ES-I3 (cell line): Measurements from ENCODE around the gene FLNB.

ENCODE experiments used
- H3K36me3 ChIP-seq: 2 replicates; pipeline ENCODE4 v1.6.1; 2013; ENCODE audit warnings: mild to moderate bottlenecking, low read length, control low read depth, moderate library complexity; ENCODE audit not compliant: insufficient read depth
- H3K4me1 ChIP-seq: 2 replicates; pipeline ENCODE4 v1.6.1; 2013; ENCODE audit warnings: mild to moderate bottlenecking, control low read depth, low read length; ENCODE audit not compliant: insufficient read depth
- H3K9ac ChIP-seq: 2 replicates; pipeline ENCODE4 v1.6.1; 2013; ENCODE audit warnings: low read depth, mild to moderate bottlenecking, low read length, moderate library complexity
- H3K9me3 ChIP-seq: 2 replicates; pipeline ENCODE4 v1.6.1; 2013; ENCODE audit warnings: mild to moderate bottlenecking, low read length, moderate library complexity; ENCODE audit not compliant: control insufficient read depth, insufficient read depth

The FLNB gene

GRCh38 chr3:58008141-58009025, at the start of gene FLNB:
TSS of gene FLNB (plus strand) at chr3:58008422. CDS start at chr3:58008565, 143 bp downstream.
- peaks cover 22% of the 10 kb centered on the region; the same call in 1 of the 2 replicates for H3K4me1 ChIP-seq
- peak within 1 kb of the TSS; percentile 75 for H3K9ac ChIP-seq
- H3K9me3 ChIP-seq = no peaks in the 10 kb centered on the region
- H3K36me3 ChIP-seq = no peaks in the 10 kb centered on the region

- no peak overlapping the region for H3K9ac ChIP-seq
- peaks cover 16% of the 10 kb centered on the region; the same call in 1 of the 2 replicates for H3K4me1 ChIP-seq
- H3K36me3 ChIP-seq = no peaks in the 10 kb centered on the region
These were observed 49.4 kb upstream of the FLNB start for GRCh38 chr3:57958642-57959422.

GRCh38 chr3:57959423-57960173, 48.6 kb upstream of the FLNB start:
- H3K4me1 ChIP-seq = peaks cover 16% of the 10 kb centered on the region; the same call in 1 of the 2 replicates
- H3K9me3 ChIP-seq = no peaks in the 10 kb centered on the region
- no peaks in the 10 kb centered on the region for H3K36me3 ChIP-seq
- no peak overlapping the region for H3K9ac ChIP-seq

More at GRCh38 chr3:57958642-57959422, 49.4 kb upstream of the FLNB start:
- no peaks in the 10 kb centered on the region for H3K9me3 ChIP-seq

GRCh38 chr3:57960174-57960505, 48.1 kb upstream of the FLNB start:
- peaks cover 16% of the 10 kb centered on the region; the same call in 1 of the 2 replicates for H3K4me1 ChIP-seq
- H3K36me3 ChIP-seq = no peaks in the 10 kb centered on the region
- no peak overlapping the region for H3K9ac ChIP-seq
- H3K9me3 ChIP-seq = no peaks in the 10 kb centered on the region

- Histone ChIP-seq H3K4me1 (peaks cover 16% of the 10 kb centered on the region; the same call in 1 of the 2 replicates), H3K36me3 (no peaks in the 10 kb centered on the region), H3K9ac (no peak overlapping the region)
These were observed 46.9 kb upstream of the FLNB start for GRCh38 chr3:57961177-57961827.

GRCh38 chr3:57961828-57962447, 46.3 kb upstream of the FLNB start:
- Histone ChIP-seq H3K9ac (no peak overlapping the region), H3K4me1 (peaks cover 16% of the 10 kb centered on the region; the same call in 1 of the 2 replicates), H3K9me3 (no peaks in the 10 kb centered on the region), H3K36me3 (no peaks in the 10 kb centered on the region)

More at GRCh38 chr3:57961177-57961827, 46.9 kb upstream of the FLNB start:
- H3K9me3 ChIP-seq = no peaks in the 10 kb centered on the region

GRCh38 chr3:57962448-57962834, 45.8 kb upstream of the FLNB start:
- no peaks in the 10 kb centered on the region for H3K9me3 ChIP-seq
- peaks cover 16% of the 10 kb centered on the region; the same call in 1 of the 2 replicates for H3K4me1 ChIP-seq
- H3K9ac ChIP-seq = no peak overlapping the region
- H3K36me3 ChIP-seq = no peaks in the 10 kb centered on the region

GRCh38 chr3:57963811-57964346, 44.3 kb upstream of the FLNB start:
- Histone ChIP-seq H3K36me3 (no peaks in the 10 kb centered on the region), H3K4me1 (peaks cover 16% of the 10 kb centered on the region; the same call in 1 of the 2 replicates), H3K9ac (no peak overlapping the region), H3K9me3 (no peaks in the 10 kb centered on the region)

- Histone ChIP-seq H3K9ac (no peak overlapping the region), H3K36me3 (no peaks in the 10 kb centered on the region), H3K9me3 (no peaks in the 10 kb centered on the region), H3K4me1 (peaks cover 13% of the 10 kb centered on the region)
These were observed 41.4 kb upstream of the FLNB start for GRCh38 chr3:57966829-57967228.

- H3K36me3 ChIP-seq = no peaks in the 10 kb centered on the region
- H3K9ac ChIP-seq = no peak overlapping the region
- peaks cover 18% of the 10 kb centered on the region for H3K4me1 ChIP-seq
- no peaks in the 10 kb centered on the region for H3K9me3 ChIP-seq
These were observed 40.6 kb upstream of the FLNB start for GRCh38 chr3:57967590-57967989.

GRCh38 chr3:57968501-57968900, 39.7 kb upstream of the FLNB start:
- Histone ChIP-seq H3K9ac (no peak overlapping the region), H3K9me3 (no peaks in the 10 kb centered on the region)

GRCh38 chr3:57971975-57972374, 36.2 kb upstream of the FLNB start:
- Histone ChIP-seq H3K4me1 (peaks cover 31% of the 10 kb centered on the region), H3K36me3 (no peaks in the 10 kb centered on the region), H3K9me3 (no peaks in the 10 kb centered on the region), H3K9ac (no peak overlapping the region)

More at GRCh38 chr3:57968501-57968900, 39.7 kb upstream of the FLNB start:
- Histone ChIP-seq H3K36me3 (no peaks in the 10 kb centered on the region), H3K4me1 (peaks cover 27% of the 10 kb centered on the region)

- peaks cover 31% of the 10 kb centered on the region for H3K4me1 ChIP-seq
- no peaks in the 10 kb centered on the region for H3K9me3 ChIP-seq
- no peaks in the 10 kb centered on the region for H3K36me3 ChIP-seq
- no peak overlapping the region for H3K9ac ChIP-seq
These were observed 35.6 kb upstream of the FLNB start for GRCh38 chr3:57972531-57973111.
